Measurements from ENCODE around the gene ZNF764.

Gene ZNF764

GRCh38 chr16:30569746-30570635, 11.8 kb upstream of the ZNF764 start:
- no peak for DNase-seq

- DNase-seq, result no peak
These were observed 11.1 kb upstream of the ZNF764 start for GRCh38 chr16:30569281-30569680.

- peak; percentile 73 for DNase-seq
These were observed 9.9 kb upstream of the ZNF764 start for GRCh38 chr16:30567991-30568638.

- DNase-seq, result no peak
These were observed 9.2 kb upstream of the ZNF764 start for GRCh38 chr16:30567160-30567990.

- DNase-seq, result no peak
These were observed 8.4 kb upstream of the ZNF764 start for GRCh38 chr16:30566531-30566930.

- no peak for DNase-seq
These were observed 7.8 kb upstream of the ZNF764 start for GRCh38 chr16:30565984-30566383.

- no peak for DNase-seq
These were observed 7.4 kb upstream of the ZNF764 start for GRCh38 chr16:30565526-30565925.

- DNase-seq, result no peak
These were observed 3.8 kb upstream of the ZNF764 start for GRCh38 chr16:30562021-30562420.

- DNase-seq, result no peak
These were observed 3.1 kb upstream of the ZNF764 start for GRCh38 chr16:30561089-30561816.

GRCh38 chr16:30559690-30560089, 1.5 kb upstream of the ZNF764 start:
- no peak for DNase-seq

GRCh38 chr16:30558789-30559377, 709 bp upstream of the ZNF764 start:
- no peak for DNase-seq

GRCh38 chr16:30557707-30557956, 542 bp downstream of the ZNF764 start:
- DNase-seq, result no peak

GRCh38 chr16:30556125-30556473, 2.1 kb downstream of the ZNF764 start:
- no peak for DNase-seq

GRCh38 chr16:30555315-30556124, 2.7 kb downstream of the ZNF764 start:
- no peak for DNase-seq

GRCh38 chr16:30554557-30555314, 3.4 kb downstream of the ZNF764 start:
- no peak for DNase-seq

GRCh38 chr16:30553393-30553899, 4.7 kb downstream of the ZNF764 start:
- DNase-seq, result no peak

GRCh38 chr16:30552956-30553355, 5.2 kb downstream of the ZNF764 start:
- no peak for DNase-seq

- DNase-seq, result no peak
These were observed 6.4 kb downstream of the ZNF764 start for GRCh38 chr16:30551781-30552180.

GRCh38 chr16:30548416-30549253, 9.5 kb downstream of the ZNF764 start:
- no peak for DNase-seq

GRCh38 chr16:30546115-30546514, 12.1 kb downstream of the ZNF764 start:
- DNase-seq, result no peak
